DMS114 treated with DMSO at 0.1 percent for 48 hours (cell line): ENCODE results near the gene AGFG1.

Experiments
- DNase-seq: peaks from one replicate; lab custom pipeline; 2025; ENCODE audit not compliant: unreplicated experiment; lab: John Stamatoyannopoulos, UW

Gene AGFG1

GRCh38 chr2:227602358-227602757, 130.4 kb downstream of the AGFG1 start:
- no peak for DNase-seq

DNA sequence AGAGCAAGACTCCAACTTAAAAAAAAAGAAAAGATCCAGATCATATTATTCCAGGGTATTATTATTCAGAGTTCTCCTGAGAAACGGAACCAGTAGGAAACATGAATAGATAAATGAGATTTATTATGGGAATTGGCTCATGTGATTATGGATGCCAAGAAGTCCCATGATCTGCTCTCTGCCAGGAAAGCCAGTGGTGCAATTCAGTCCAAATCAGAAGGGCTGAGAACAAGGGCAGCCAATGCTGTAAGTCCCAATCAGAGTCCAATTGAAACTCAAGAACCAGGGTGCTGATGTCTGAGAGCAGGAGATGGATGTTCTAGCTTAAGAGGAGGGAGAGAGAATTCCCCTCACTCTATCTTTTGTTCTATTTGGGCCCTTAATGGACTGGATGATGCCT, 134.5 kb downstream of the AGFG1 start:
- DNase-seq, result no peak

DNA sequence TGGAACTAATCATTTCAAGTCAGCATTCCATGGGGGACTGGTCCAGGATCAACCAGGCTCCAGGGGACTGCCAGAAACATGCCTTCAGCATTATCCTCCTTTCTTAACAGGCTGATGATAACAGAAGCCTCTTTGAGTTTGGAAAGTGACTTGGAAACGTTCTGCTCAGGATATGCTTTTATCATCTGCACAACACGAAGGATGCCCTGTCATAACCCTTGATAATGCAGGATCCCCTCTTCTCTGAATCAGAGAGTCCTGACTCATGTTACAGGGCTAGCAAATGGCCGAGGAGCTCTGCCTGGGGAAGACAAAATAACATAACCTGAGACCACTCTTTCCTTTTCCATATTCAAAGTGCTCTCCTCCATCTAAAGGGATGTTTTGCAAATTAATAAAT, 136.0 kb downstream of the AGFG1 start:
- no peak for DNase-seq

DNA sequence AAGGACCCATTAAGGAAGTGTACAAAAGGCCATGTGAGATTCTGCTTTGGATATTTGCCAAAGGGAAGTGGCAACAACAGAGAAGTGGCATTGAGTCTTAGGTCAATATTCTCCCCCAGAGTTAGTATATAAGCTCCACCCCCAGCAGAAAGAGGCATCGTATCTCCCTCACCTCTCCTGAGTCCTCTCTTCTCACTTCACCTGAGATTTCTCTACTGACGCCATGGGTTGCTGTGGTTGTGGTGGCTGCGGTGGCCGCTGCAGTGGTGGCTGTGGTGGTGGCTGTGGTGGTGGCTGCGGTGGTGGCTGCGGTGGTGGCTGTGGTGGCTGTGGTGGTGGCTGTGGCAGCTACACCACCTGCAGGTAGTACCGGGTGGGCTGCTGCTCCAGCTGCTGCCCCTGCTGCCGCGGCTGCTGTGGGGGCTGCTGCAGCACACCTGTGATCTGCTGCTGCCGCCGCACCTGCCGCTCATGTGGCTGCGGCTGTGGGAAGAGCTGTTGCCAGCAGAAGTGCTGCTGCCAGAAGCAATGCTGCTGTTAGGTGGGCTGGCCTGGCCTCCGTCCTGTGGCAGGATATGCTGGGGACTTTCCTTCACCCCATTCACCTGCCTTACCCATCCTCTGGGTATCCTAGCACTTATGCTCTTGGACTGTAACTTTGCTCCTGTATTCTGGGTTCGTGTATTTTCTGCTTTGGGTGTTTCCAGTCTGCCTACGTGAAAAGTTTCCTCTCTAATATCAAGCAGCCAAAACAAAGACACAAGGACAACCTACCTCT, 136.8 kb downstream of the AGFG1 start:
- DNase-seq, result no peak

GRCh38 chr2:227610123-227610522, 138.2 kb downstream of the AGFG1 start:
- no peak for DNase-seq
